ENCODE measurements around the gene NT5M.
A peak's percentile ranks its signal among the peaks of the same experiment; 100 is the strongest.

The NT5M gene

DNA sequence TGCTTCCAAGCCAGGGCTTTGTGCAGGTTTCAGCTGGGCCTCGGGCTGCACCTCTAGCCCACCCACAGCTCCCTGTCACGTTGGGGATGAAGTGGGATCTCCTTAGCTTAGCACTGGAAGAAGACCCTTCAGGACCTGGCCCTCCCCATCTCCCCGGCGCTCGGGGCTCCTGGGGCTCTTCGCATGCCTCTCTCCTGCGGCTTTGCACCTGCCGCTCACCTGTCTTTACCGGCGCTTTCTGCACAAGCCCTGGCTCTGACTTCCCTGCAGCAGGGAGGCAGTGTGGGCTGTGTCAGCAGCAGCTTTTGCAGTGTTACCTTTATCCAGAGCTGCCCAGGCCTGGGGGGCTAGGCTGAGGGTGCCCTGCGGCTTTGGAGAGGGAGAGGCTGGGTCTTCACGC is 52.3 kb downstream of the NT5M start:
- no peak for DNase-seq

DNA sequence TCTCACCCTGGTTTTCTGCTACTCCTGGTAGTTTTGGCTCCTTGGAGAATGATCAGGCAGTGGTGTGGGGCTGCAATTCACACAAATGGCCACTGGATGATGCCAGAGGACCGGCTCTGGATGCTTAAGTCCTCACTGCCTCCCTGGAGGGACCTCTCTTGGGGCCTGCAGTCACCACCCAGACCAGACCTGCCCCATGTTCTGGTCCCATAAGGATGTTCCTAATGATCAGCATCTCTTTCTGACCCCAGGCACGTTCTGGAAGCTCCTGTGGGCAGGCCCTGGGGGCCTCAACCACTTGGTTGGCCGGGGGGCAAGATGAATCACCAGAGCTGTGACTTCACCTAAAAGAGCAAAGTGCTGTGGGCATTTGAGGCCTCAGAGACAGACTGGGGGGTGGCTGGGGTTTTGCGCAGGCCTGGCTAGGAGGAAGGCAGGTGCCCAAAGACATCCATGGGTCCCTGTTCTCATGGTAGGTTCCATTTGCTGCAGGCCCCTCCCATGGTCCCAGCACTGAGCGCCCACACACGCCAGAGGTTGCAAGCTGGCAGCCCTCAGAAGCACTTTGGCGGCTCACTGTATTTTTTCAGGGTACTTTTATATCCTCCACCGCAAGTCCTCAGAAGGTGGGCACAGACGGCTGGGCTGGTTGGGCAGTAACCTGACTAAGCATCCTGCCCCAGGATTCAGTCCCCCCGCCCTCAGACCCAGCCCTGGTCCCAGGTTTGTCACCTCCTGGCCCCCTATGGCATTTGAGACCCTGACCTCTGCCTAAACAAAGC is 53.2 kb downstream of the NT5M start:
- DNase-seq = peak; percentile 79 to 84 (median 82)

DNA sequence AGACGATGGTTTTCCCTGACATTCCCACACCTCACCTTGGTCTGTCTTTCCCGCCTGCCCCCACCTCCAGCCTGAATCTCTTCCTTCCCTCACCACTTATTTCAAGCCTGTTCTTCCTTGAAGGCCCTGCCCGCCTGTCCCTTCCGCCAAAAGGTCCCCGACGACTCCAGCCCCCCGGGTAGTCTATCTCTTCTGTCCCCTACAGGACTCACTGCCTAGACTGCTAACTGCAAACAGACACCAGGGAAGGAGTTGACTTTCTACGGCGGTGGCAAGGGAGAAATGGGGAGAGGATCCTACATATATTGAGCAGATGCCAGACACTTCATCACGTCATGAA is 53.7 kb downstream of the NT5M start:
- no peak for DNase-seq

DNA sequence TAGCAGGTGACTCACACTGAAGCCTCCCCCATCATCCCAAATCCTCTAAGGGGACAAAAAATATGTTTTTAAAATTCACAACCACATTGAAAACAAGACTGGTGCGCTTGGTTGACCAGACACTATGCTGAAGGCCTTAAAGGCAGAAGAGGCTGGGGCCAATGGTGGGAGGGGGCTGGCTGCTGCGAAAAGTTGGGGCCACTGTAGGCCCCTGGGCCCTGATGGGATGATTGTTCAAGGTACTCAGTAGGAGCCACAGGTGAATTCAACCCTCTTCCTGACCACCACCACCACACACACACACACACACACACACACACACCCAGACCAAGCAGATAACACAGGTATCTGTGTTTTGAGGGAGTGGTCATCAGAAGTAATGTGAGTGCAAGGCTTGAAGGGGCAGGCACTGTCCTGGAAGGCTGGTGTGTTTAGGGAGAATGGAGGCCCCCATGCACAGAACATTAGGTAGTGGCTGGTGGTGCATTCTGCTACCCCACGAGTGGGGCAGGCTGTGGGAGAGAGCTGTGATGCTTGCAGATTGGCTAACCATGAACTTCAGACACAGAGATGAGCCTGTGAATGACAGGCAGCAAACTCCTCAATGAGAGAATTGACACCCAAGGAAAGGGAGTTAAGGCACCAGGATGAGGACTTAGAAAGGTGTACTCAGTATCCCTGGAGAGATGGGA is 55.0 kb downstream of the NT5M start:
- DNase-seq = no peak

DNA sequence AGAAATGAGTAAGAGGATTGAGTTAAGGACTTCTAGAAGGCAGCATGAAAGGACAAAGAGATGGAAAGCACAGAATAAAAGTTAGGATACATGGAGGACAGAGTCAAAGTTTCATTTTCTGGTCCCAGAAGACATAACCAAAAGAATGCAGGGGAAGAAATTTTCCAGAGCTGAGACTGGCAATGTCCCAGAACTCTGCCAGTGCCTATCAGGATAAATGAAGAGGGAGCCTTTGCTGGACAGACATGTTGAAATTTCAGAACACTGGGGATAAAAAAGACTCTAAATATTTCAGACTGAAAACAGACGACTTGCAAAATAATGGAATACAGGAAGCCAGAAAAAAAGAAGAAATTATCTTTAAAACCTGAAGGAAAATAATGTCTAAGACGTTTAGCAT is 55.7 kb downstream of the NT5M start:
- no peak for DNase-seq

DNA sequence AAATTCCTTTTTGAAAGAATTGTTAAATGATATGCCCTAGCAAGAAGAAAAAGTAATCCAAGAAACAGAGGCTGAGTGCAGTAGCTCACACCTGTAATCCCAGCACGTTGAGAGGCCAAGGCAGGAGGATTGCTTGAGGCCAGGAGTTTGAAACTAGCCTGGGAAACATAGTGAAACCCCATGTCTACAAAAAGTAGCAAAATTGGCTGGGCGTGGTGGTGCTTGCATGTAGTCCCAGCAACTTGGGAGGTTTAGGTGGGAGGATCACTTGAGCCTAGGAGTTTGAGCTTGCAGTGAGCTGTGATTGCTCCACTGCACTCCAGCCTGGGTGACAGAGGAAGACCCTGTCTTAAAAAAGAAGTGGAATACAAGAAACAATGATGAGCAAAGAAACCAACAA is 56.1 kb downstream of the NT5M start:
- no peak for DNase-seq

DNA sequence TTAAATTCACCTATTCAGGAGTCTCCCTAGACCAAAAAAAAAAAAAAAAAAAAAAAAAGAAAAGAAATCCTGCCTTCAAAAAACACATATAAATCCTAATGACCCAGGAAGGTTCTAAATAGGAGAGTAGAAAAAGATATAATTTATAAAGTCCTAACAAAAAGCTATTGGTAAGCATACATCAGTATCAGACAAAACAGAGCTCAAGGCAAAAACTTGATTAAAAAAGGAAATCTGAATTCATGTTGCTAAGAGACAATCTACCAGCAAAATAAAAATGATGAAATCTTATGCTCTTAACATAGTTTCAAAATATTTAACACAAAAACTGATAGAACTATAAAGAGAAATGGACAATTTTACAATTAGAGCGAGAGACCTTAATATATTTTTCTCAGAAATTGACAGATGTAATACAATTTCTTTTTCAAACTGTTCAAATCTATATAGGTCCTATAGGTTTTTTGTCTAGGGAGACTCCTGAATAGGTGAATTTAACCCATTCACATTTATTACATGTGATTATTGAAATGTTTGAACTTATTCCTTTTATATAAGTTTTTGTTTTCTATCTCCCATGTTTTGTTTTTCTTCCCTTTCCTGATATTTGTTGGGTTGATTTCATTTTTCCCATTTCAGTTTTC is 57.0 kb downstream of the NT5M start:
- DNase-seq = no peak

DNA sequence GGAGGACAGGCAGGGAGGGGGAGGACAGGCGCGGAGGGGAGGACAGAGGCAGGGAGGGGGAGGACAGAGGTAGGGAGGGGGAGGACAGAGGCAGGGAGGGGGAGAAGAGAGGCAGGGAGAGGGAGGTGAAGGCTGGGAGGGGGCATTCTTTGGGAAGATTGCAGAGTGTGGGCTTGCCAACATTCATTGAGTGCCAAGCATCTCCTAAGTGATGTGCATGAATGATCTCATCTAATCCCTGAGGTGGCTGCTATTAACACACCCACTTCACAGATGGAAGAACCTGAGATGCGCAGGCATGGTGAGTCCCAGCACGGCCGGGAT is 58.3 kb downstream of the NT5M start:
- DNase-seq = no peak

DNA sequence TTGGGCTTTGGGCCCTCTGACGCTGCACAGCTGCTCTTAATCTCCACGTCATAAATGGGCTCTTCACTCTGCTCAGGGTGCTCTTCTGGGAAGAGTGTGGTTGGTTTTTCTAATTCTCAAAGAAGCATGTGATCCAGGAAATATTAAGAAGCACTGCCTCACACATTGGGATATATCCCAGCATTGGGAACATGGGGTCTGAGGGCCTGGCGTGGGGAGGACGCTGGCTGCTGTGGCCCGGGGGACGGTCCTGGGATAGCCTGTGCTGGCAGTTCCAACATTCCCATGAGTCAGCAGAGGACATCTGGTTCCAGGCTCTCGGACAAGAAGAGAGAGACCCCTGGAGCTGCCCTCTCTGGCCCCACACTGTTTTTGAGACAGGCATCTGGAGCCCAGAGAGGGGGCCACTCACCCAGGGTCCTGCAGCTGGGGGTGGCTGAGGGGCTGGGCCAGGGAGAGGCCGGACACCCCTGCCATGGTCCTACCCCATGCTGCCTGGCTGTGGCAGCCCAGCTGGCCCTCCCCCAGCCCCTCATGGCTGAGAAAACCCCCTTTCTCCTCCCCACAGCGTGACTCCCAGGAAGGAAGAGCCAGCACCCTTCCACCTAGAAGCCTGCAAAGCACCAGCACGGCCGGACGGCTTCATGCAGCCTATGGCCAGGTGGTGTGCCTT is 58.8 kb downstream of the NT5M start:
- no peak for DNase-seq

DNA sequence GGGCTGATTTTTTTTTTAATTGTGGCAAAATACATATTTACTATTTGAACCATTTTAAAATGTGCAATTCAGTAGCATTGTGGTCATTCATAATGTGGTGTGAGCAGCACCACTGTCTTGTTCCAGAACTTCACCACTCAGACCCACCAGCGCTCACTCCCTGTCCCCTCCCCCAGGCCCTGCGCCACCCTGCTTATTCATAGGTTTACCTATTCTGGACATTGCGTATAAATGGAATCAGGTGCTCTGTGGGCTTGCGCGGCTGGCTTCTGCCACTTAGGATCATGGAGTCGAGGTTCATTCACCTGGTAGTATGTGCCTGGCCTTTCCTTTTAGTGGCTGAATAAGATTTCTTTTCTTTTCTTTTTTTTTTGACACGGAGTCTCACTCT is 59.4 kb downstream of the NT5M start:
- no peak for DNase-seq

DNA sequence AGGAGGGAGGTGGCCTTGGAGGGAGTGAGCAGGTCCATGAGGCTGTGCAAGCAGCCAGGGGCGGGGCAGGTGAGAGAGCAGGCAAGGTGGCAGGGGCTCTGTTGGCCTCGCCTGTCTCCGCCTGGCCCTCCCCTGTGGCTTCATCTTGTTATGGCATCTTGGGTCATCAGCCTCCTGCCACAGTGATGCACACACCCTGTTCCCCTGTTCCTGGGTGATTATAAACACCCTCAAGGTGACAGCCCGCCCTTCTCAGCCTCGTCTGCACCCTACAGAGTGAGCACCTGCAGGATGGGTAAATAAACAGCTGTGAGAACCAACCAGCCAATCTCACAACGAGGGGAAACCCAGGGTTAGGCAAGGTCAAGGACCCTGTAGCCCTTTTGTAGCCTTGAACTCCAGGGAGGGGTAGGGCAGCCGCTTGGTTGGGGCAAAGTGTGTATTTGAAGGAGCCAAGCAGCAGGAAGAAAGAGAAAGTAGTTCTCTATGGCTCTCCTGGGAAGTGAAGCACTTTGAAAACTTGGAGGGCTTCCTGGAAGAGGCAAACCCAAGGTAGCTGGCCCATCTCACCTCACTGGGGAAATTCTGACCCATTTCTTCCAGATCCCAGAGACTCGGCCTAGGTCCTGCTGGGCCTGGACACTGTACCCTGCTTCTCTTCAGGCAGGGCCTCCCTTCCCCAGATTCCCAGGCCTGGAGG is 60.6 kb downstream of the NT5M start:
- no peak for DNase-seq

DNA sequence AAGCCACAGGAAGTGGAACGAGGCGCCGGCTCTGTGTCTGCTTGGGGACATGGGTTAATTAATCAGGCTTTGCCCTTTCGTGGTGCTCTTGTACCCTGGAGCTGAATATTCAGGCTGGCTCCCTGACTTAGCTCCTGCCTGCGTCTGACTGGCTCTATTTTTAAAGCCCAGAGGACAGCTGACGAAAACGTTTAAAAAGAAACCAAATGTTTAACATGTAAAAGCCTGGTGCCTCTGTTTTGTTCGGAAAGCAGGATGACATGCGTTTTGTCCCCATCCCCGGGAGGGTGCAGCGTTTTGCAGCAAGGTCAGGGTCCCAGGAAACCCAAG is 61.1 kb downstream of the NT5M start:
- DNase-seq = no peak

DNA sequence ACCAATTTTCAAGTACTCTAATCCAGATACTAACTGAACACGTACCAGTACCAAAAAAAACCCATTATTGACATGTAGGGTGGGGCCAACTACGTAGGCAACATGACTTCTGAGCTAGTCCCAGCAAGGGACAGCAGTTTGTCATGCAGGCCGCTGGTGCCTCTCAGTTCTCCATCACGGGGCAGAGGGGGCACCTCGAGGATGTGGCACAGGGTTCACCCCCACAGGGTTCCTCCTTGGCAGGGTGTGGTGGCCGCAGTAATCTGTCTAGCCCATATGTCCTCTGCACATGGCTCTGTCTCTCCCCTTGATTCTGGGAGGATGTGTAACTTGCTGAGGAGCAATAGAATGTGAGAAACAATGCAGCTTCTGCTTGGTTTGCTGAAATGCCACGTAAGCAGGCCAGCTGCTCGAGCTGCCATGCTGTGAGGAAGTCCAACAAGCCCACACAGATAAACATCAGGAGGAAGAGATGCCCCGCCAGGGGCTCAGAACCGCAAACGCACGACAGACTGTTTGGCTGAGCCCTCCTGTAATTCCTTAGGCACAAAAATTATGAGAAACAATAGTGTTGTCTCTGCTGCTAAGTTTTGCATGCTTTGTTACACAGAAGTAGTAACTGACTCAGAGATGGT is 62.4 kb downstream of the NT5M start:
- no peak for DNase-seq

DNA sequence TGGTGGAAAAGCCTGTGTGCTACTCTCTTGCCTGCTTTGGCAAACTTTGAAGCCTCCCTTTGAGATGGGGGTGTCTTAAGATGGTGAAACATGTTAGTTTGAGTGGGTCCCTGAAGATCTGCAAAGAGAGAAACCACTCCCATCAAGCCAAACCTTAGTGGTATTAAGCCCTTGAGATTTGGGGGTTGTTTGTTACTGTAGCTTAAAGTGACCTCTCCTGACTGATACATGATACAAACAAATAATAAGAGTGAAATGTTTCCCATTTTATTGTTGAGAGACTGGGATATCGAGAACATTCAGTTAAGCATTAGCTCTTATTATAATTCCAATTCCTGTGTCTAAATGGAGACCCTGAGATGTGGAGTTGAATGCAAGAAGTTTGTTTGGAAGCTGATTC is 63.1 kb downstream of the NT5M start:
- no peak for DNase-seq

DNA sequence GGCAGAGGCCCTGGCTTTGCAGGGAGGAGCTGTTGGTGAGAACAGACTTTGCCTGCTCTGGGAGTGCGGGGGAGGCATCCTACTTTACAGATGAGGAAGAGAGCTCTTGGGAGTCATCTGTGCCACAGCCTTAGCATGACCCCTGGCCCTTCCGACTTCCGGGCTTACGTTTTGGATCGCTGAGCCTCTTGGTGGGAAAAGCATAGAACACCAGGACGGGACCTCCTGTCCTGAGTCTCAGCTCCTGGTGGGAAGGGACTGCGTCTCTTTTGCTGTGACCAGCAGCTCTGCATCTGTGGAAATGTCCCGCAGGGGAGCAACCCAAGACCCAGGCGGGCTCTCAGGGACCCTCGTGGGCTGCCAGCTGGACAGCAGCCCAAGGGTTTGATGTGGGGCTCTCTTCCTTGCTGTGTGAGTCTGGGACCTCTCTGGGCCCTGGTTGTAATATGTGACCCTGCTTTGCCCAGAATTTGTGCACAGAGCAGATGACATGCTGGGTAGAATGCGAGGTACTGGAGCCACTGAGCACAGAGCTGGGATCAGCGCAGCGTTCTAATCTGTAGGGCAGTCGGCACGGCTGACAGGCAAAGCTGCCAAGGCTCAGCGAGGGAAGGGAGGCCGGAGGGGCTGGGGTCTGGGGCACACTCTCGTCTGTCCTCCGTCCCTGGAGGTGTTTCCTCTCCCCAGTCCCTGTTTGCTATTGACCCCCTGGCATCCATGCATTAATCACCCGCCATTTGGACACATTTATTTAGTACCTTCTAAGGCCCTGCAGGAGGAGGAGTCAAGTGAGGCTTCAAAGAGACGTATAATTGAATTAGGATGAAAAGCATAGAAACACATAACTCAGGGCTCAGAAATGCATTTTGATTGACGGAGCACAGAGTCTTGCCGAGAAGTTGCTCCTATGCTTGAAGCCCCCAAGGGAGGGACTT is 64.0 kb downstream of the NT5M start:
- DNase-seq = peak in 1 of 3 donors; percentile 31

DNA sequence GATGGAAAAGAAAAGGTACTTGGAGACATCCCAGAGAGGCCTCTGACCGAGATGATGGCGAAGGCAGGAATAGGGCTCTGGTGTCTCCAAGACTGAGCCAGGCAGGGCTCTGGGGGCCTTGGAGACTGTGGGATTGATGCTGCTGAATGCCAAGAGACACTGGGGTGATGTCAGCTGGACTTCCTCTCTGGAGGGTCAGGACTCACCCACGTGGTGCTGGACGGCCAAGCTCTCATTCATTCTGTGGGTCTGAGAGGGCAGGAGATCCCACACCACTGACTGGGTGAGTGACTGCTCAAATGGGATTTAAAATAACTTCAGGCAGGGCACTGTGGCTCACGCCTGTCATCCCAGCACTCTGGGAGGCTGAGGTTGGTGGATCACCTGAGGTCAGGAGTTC is 64.8 kb downstream of the NT5M start:
- DNase-seq = peak; percentile 22 to 37 (median 35)

DNA sequence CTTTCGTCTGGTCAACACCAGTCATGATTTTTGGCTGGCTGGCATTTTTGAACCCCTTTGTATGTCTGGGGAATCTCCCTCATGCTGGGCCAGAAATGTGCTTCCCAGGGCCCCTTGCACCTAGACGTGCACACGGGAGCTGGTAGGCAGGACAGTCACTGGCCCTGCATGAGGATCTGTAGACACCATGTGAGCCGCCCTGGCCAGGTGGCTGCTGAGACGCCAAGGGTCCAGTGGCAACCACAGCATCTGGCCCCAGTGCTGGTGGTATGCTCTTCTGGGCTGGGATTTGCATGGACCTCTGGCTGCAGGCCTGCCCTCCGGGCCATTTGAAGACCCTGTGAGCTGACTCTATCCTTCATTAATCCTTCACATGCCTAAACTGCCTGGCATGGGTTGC is 67.5 kb downstream of the NT5M start:
- no peak for DNase-seq

DNA sequence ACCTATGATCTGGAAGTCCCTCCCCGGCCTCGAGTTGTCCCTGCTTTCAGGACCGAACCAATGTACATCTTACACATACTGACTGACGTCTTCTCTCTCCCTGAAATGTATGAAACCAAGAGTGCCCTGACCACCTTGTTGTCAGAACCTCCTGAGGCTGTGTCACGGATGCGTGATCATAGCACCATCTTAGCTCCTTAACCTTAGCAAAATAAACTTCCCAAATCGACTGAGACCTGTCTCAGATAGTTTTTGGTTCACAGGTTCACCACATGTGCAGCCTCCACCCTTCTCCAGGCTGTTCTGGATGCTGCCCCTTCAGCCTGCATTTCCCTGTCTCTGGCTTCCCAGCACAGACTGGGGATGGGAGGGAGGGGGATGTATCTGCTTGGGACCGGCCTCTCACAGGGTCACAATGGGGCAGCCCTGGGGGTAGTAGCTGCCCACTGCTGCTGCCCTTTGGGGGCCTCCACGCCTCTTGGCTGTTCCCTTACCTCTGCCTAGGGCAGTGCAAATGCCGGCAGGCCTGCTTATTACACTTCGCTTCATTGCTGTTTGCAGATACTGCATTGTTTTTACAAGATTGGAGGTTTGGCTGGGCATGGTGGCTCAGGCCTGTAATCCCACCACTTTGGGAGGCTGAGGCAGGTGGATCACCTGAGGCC is 69.8 kb downstream of the NT5M start:
- DNase-seq = no peak

DNA sequence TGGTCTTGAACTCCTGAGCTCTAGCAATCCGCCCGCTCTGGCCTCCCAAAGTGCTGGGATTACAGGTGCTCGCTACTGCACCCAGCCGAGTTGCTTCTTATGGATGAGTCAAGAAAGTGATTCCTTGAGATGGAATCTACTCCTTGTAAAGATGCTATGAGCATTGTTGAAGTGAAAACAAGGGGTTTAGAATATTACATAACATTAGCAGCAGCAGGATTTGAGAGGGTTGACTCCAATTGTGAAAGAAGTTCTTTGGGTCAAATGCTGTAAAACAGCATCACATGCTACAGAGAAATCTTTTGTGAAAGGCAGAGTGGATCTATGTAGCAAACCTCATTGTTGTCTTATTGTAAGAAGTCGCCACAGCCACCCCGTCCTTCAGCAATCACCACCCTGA is 72.7 kb downstream of the NT5M start:
- no peak for DNase-seq

DNA sequence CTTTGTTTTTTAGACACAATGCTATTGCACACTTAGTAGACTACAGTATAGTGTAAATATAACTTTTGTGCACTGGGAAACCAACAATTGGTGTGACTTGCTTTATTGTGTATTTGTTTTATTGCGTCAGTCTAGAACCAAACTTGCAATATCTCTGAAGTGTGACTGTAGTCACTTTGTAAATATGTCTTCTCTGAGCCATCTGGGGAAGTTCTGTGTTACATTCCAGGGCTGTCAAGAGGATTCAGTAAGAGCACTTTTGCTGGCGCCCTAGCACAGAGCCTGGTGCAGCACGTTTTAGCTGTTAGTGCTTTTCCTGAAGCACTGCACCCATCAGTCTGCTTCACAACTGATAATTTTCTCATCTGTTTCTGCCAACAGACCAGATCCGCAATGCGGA is 73.2 kb downstream of the NT5M start:
- no peak for DNase-seq
